ENCODE measurements around the gene NOTCH2.
"Not testable (repeated sequence)": the region's sequence is repeated elsewhere in the genome, so short reads cannot be mapped to it uniquely, and the experiment has no call there.

Gene NOTCH2

DNA sequence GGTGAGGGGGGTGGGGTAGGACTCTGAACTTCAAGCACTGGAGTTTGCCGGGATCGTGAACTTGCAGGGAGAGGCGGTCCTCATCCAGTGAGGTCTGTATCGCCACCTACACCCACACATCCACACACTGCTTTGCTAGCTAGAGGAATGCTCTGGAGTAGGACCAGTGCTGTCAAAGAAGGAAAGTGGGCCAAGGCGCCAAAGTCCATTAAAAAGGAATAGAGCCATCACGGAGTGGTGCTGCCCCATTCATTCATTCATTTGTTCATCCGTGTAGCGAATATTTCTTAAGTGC is 405 bp upstream of the NOTCH2 start:
- not testable (repeated sequence) for DNase-seq (ENCODE audit: low read depth in 1 of 2, low spot score in 1 of 2)

DNA sequence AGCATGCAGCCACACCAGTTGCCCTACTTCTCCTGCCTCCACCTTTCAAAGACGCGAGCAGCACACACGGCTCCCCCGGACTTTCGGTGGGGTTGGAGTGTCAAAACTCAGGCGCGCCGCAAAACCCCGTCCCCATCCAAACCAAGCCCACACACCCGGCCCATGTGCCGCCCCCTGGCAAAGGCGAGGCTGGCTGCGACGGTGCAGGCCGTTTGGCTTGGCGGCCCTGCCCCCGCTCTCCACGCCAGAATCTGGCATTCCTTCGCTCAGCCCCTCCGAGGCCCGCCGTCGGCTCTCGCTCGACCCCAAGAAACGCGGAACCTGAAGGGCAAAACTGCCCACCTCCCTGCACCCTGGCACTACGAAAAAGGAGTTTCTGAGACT is 787 bp downstream of the NOTCH2 start:
- not testable (repeated sequence) for DNase-seq (ENCODE audit: low read depth in 1 of 2, low spot score in 1 of 2)

DNA sequence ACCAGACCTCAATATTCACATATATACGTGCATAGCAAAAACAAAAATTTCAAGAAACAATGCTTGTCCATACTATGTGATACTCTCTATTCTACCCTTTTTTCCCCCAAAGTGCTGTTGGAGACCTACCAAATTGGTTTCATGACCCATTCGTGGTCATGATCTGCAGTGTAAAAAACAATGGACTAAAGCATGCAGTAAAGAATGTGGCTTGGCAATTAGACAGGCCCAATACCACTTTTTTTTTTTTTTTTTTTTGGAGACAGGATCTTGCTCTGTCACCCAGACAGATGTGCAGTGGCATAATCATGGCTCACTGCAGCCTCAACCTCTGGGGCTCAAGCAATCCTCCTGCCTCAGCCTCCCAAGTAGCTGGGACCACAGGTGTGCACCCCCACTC is 21.3 kb downstream of the NOTCH2 start:
- not testable (repeated sequence) for DNase-seq (ENCODE audit: low read depth in 1 of 2, low spot score in 1 of 2)

DNA sequence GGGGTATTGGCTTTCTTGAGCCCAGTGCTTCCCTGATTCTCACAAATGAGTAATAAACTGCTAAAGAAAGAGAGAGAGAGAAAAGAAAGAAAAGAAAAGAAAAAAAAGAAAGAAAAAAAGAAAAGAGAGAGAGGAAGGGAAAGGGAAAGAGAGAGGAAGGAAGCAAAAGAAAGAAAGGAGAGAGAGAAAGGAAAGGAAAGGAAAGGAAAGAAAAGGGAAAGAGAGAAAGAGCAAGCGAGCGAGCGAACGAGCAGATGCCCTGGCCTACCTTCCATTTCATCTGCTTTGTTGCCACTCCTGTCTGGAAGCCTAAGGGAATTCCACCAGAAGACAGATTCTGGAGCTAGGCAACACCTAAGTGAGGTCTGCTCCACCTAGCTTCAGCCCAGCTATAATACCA is 27.7 kb downstream of the NOTCH2 start:
- not testable (repeated sequence) for DNase-seq (ENCODE audit: low read depth in 1 of 2, low spot score in 1 of 2)

DNA sequence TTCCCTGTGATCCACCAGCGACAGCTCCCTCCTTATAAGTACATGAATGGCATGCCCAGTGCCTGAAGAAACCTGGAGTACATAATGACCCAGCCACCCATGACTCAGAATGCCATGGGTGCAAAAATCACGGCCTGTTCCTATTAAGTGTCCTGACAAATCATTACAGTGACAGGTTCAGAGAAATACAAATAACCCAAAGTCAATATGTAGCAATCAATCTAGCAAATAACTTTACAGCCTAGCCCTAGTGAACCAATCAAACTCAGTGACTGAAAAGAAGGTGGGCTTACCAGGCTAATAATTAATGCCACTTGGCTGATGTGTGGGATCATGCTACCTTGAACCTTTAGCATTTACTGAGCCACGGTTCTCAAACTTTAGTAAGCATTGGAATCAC is 37.2 kb downstream of the NOTCH2 start:
- not testable (repeated sequence) for DNase-seq (ENCODE audit: low read depth in 1 of 2, low spot score in 1 of 2)

DNA sequence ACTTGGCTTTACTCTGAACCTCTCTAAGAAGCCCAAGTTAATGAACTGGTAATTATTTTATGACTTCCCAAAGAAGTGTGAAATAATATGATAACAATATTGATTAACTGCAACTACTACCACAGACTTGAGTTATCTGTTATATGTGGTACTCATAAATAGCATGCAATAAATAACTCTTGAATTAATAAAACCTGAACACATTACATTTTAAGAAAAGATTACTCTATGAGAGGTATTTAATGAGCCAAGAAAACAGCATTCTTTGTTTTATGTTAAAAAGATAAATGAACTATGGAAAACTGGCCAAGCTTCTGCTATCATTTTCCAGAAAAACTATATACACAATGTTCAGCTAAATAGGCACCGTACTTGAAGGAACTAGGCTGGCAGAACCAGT is 45.7 kb downstream of the NOTCH2 start:
- DNase-seq (ENCODE audit: low read depth in 1 of 2, low spot score in 1 of 2), result not testable (repeated sequence)

DNA sequence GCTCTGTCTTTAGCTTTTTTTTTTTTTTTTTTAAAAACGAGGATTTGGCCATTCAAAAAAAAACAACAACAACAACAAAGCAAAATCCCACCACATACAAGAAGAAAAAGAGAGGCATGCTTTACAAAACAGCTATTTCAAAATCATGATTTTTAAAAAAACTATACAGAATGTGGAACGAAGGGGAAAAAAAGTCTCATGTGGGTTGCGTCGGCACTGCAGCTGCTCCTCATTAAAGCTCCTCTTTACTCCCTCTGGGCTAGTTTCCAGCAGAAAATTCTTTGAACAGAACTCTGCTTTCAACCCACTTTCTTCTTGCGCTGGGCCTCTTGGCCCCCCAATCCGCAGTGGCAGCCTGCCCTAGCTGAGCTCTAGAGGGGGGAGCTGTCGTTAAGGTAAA is 54.5 kb downstream of the NOTCH2 start:
- DNase-seq (ENCODE audit: low read depth in 1 of 2, low spot score in 1 of 2), result not testable (repeated sequence)

DNA sequence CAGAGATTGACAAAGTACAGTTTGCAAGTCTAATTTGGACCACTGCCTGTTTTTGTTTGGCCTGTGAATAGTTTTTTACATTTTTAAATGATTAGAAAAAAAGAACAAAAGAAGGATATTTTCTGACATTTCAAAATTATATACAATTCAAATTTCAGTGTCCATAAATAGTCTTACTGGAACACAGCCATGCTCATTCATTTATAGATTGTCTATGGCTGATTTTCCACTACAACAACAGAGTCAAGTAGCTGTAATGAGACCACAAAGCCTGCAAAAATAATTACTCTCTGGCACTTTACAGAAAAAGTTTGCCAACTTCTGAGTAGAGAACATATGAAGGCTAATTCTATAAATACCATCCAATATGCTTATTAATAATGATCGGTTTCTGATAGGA is 61.1 kb downstream of the NOTCH2 start:
- DNase-seq (ENCODE audit: low read depth in 1 of 2, low spot score in 1 of 2), result not testable (repeated sequence)

DNA sequence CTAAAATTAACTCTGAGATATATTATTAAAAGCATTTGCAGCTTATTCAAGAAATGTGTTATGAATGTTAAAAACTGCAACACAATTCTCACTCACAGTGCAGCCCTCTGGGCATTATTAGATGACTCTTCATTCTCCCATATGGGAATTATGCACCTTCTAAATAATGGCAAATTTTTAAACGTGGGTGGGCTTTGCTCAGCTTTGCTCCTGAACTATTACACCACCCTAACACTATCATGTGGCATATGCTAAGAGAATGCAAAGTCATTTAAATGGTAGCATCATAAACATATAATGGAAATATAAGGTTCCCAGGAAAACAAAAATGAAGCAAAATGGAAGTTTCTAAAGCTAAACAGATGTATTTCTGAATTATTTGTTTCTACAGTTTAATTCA is 61.6 kb downstream of the NOTCH2 start:
- DNase-seq (ENCODE audit: low read depth in 1 of 2, low spot score in 1 of 2), result not testable (repeated sequence)

DNA sequence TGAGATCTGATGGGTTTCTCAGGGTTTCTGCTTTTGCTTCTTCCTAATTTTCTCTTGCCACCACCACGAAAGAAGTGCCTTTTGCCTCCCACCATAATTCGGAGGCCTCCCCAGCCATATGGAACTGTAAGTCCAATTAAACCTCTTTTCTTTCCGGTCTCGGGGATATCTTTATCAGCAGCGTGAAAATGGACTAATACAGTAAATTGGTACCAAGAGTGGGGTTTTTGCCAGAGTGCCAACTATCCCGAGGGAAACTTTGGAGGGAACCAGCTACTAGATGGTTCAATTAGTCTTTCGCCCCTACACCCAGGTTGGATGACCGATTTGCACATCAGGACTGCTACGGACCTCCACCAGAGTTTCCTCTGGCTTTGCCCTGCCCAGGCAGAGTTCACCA is 68.4 kb downstream of the NOTCH2 start:
- not testable (repeated sequence) for DNase-seq (ENCODE audit: low read depth in 1 of 2, low spot score in 1 of 2)

DNA sequence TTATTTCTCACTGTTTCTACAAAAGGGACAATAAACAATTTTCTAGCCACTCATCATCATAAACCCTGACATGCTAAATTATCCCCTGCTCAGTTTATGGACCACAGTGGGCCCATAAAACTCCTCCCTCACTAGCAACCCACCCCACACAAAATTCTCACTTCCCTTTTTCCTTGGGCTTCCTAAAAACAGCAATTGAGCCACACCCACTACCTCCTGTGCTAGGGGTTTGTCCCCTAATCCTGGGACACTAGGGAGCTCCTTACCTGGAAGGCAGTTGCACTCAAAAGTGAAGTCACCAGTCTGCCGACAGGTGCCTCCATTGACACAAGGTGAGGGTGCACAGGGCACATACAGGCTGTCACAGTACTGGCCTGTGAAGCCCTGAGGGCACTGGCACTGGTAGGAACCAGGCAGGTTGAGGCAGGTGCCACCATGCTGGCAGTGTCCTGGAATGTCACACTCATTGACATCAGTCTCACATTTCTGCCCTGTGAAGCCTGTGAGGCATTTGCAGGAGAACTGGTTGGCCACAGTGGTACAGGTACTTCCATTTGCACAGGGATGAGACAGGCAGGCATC is 72.6 kb downstream of the NOTCH2 start:
- not testable (repeated sequence) for DNase-seq (ENCODE audit: low read depth in 1 of 2, low spot score in 1 of 2)

DNA sequence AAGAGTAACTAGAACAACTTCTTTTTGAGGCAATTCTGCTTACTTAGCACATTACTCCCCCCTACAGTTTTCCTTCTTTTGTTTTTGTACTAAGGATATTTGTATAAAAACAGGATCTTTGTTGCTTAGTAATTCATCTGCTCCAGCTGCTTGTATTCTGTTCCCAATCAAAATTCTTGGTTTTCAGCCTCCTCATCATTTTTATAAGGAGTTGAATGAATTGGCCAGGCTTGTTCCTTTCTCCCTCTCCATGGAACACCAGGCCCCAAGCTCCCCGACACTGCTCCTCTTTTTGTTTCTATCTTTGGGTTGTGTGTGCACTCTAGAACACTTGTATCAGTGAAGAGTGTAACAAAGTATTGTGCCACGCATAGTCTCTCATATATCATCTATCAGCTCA is 73.5 kb downstream of the NOTCH2 start:
- DNase-seq (ENCODE audit: low read depth in 1 of 2, low spot score in 1 of 2), result not testable (repeated sequence)

DNA sequence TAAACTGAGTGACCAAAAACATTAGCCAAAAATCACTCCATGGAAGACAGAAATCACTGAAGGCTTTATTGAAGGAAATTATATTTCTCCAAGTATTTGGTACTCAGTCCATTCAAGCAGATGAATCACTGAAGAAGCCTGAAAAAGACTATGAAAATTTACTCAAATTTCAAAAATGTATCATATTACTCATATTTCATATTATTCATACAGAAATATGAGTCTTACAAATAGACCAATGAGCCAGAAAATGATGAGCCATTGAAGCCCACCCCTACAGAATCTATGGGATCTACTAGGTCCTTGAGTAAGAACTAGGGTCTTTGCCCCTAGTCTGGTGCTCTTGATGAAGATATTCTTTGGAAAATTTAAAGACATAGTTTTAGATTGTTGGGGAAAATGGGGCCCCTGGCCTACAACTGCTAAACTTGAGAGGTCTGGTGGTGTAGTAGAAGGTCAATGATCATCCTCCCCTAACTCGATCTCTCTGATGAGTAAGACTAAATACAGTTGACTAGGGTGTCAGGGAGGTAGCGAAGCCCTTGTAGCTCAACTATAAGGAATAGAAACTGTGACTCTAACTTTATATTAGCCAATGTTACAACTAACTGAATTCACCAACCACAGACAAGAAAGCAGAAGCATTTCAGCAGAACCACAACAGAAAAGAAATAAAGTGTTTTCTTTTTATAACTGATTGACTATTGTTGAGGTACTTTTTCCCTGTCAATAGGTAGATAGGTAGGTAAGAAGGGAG is 81.0 kb downstream of the NOTCH2 start:
- DNase-seq (ENCODE audit: low read depth in 1 of 2, low spot score in 1 of 2), result no peak

DNA sequence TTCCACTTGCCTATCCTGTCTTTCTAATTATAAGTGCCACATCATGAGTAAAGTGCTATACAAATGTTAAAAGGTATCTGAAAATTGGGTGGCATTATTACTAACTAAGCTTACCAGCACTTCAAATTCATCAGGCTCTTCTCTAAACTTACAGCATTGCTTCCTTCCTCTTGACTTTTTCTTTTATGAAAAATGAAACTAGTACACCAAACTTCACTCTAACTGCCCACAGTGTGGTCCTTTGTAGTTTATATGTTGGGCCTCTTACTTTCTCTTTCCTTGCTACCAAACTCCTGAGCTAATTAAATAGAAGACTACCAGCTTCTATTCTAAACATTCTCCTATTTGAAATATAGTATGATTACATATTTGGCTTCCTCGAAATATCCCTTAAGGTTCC is 81.8 kb downstream of the NOTCH2 start:
- no peak for DNase-seq (ENCODE audit: low read depth in 1 of 2, low spot score in 1 of 2)

DNA sequence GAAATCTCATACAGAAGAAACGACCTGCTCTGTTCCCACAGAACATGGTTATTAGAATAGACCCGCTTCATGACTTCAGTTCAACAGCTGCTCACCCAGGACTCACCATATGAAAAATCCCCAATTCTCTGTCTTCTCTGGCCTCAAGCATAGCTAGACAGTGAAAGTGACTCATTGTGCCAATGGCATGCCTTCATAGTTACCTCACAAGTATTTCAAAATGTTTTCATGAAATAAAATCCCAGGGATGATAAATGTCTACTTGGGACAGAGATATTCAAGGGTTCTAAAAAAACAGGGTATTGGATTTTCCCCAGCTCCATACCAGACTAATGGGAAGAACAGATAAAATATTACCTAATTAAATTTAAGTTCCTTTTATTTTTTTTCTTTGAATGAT is 82.3 kb downstream of the NOTCH2 start:
- no peak for DNase-seq (ENCODE audit: low read depth in 1 of 2, low spot score in 1 of 2)

DNA sequence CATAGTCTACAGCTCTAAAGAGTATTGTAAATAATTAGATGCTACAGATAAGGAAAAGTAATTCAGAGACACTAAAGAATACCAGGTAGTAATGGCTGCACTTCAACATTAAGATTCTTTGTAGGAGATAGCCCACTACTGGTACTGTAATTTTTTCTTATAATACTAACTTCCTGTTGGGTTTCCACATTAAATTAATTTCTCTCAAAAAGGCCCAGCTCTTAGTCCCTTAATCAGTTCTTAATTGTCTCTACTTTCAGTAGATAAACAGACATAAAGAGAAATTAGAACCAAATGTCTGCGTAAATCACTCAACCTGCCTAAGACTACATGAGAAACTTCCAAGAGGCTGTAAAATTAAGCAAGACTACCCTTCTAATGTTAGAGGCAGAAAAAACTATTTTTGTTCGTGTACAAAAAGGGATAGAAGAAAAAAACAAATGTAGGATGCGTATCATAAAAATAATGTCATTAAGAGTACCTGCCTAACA is 83.4 kb downstream of the NOTCH2 start:
- DNase-seq (ENCODE audit: low read depth in 1 of 2, low spot score in 1 of 2), result no peak

DNA sequence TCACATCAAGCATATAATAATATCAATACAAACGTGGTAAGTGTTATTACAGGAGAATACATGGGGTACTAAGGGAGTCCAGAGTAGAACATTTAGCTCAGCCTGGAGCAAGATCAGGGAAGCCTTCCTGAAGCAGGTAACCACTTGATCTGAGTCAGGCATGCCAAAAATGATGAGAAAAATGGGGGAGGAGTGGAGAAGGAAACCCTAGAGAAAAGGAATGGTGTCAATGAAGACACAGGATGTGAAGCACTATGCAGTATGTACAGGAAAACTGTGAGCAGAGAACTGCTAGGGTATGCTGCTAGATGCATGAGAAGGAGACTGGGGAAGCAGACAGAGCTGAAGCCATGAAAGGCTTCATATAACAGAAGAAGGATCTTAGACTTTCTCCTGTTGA is 84.7 kb downstream of the NOTCH2 start:
- DNase-seq (ENCODE audit: low read depth in 1 of 2, low spot score in 1 of 2), result no peak

DNA sequence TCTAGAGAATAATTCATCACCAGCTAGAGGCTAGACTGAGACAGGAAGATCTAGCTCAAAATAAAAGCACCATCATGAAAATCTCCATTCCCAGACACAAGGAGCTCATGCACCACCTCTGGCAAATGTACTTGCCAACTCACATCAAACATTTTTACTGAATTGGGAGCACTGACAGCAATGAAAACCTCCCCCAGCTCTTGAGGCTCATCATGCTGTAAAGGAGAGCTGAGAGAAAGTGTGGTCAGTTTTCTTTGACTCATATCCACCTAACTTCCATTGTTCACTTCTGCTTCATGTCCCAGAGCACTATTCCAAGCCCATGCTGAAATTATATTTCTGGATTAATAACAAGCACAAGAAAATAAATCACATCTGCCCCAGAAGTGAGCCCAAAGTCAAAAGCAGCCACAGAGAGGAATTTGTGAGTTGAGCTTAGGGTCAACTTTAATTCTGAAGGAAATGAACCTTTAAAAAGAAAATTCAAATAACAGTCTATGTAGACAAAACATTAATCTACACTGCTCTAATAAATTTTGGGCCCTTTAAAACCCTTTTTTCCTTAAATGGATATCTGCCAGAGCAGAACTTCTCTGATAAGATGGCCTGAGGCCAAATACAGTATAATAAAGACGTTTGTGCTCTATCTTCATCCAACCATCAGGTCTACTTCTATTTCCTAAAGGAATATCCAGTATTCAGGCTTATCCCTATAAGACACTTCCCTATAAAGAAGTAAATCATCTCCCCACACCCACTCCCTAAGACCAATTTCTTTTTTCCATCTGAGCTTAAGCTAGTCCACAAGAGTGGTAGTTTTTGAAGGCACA is 87.3 kb downstream of the NOTCH2 start:
- no peak for DNase-seq (ENCODE audit: low read depth in 1 of 2, low spot score in 1 of 2)

DNA sequence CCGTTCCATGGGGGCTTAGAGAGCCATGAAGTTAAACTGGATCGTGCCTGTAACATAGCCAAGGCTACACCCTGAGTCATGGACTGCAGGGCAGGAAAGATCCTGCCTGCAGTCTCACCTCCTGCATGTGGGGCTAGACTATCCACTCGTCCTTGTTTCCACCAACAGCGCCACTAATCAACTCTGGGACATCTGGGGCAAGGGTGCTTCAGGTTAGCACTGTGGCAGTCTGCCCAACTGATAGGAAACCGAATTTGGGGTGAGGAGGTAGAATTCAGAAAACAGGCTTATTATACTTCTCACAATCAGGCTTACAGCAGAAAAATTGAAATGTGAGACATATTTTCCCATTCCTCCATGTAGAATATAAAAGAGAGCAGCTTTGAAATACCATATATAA is 88.0 kb downstream of the NOTCH2 start:
- no peak for DNase-seq (ENCODE audit: low read depth in 1 of 2, low spot score in 1 of 2)

DNA sequence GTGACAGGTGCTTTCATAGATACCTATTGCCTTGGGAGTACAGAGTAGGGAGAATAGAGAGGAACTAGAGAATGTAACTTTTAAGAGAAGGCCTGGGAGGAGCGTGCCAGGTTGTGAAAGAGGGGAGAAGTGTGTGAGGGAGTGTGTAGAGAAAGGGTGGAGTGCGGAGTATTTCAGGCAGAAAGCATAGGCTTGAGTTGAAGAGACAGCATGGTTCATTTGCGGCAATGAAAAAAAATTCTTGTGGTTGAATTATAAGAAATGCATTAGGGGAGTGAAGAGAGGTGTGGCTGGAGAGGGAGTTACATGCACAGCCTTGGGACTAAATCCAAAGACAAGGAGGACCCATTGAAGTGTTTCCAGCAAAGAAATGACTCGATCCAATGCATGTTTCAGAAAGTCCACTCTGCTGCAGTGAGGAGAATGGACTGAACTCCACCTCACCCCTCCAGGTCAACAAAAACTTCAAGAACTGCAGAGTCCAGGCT is 91.4 kb downstream of the NOTCH2 start:
- no peak for DNase-seq (ENCODE audit: low read depth in 1 of 2, low spot score in 1 of 2)

DNA sequence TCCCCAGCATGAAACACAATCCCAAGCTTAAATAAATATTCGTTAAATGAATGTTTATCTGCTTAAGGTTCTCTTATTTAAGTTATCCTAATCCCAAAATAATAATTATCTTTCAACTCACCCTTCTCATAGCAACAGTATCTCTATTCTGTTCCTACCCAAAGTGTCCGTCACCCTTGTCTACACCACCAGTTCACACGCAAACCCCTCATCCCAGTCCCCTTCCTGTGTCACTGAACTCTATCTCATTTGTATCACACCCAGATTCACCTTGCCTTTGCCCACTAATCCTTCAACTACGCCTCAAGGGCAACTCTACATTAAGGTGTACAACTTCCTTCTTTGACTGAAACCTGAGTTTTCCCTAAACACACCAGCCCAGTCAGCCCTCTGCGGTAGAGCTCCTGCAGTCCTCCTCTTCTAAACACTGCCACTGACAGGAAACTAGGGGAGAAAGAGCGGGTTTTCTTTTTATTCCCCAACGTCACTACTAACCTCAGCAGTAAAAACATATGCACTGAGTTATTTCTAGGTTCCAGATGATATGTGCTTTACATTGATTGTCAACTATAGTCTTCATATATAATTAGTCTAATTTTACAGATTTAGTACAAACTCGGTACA is 92.2 kb downstream of the NOTCH2 start:
- DNase-seq (ENCODE audit: low read depth in 1 of 2, low spot score in 1 of 2), result not testable (repeated sequence)

Measured in activated T-helper 1 cell treated with anti-CD3 and anti-CD28 coated beads, Interleukin-2, amount 50 U/mL, for 16 hours (primary cell).